ENCODE measurements around the gene OR6J1.
"Not testable (repeated sequence)": the region's sequence is repeated elsewhere in the genome, so short reads cannot be mapped to it uniquely, and the experiment has no call there.

Gene OR6J1

GRCh38 chr14:22644305-22644635 lies at the start of gene OR6J1:
Gene OR6J1, minus strand, starts transcription at chr14:22644352. Its CDS starts 9,541 bp downstream, at chr14:22634811.
- no peak for DNase-seq

- no peak for DNase-seq
These were observed 48.0 kb upstream of the OR6J1 start for GRCh38 chr14:22692194-22692593.

- DNase-seq = no peak
These were observed 47.0 kb upstream of the OR6J1 start for GRCh38 chr14:22691171-22691570.

GRCh38 chr14:22689199-22689598 lies 45.0 kb upstream of the OR6J1 start:
- DNase-seq = no peak

- DNase-seq = not testable (repeated sequence)
These were observed 43.8 kb upstream of the OR6J1 start for GRCh38 chr14:22687969-22688368.

GRCh38 chr14:22686176-22686611 lies 42.0 kb upstream of the OR6J1 start:
- not testable (repeated sequence) for DNase-seq

GRCh38 chr14:22685467-22685866 lies 41.3 kb upstream of the OR6J1 start:
- no peak for DNase-seq

GRCh38 chr14:22683428-22683827 lies 39.3 kb upstream of the OR6J1 start:
- not testable (repeated sequence) for DNase-seq

- no peak for DNase-seq
These were observed 34.1 kb upstream of the OR6J1 start for GRCh38 chr14:22678221-22678620.

- DNase-seq = not testable (repeated sequence)
These were observed 33.4 kb upstream of the OR6J1 start for GRCh38 chr14:22677551-22677950.

GRCh38 chr14:22671622-22672021 lies 27.5 kb upstream of the OR6J1 start:
- no peak for DNase-seq

GRCh38 chr14:22668863-22669262 lies 24.7 kb upstream of the OR6J1 start:
- no peak for DNase-seq

- DNase-seq = no peak
These were observed 24.3 kb upstream of the OR6J1 start for GRCh38 chr14:22668417-22668816.

- DNase-seq = no peak
These were observed 23.7 kb upstream of the OR6J1 start for GRCh38 chr14:22667881-22668280.

- no peak for DNase-seq
These were observed 22.2 kb upstream of the OR6J1 start for GRCh38 chr14:22666203-22666893.

- DNase-seq = no peak
These were observed 20.1 kb upstream of the OR6J1 start for GRCh38 chr14:22664261-22664660.

- DNase-seq = no peak
These were observed 16.5 kb upstream of the OR6J1 start for GRCh38 chr14:22660654-22661053.

GRCh38 chr14:22658946-22659345 lies 14.8 kb upstream of the OR6J1 start:
- no peak for DNase-seq

GRCh38 chr14:22657861-22658260 lies 13.7 kb upstream of the OR6J1 start:
- DNase-seq = no peak

- no peak for DNase-seq
These were observed 13.0 kb upstream of the OR6J1 start for GRCh38 chr14:22656945-22657731.

GRCh38 chr14:22656226-22656625 lies 12.1 kb upstream of the OR6J1 start:
- DNase-seq = no peak

- DNase-seq = peak; percentile 54
These were observed 9.0 kb upstream of the OR6J1 start for GRCh38 chr14:22653012-22653621.

GRCh38 chr14:22651586-22651985 lies 7.4 kb upstream of the OR6J1 start:
- DNase-seq = no peak

GRCh38 chr14:22650960-22651521 lies 6.9 kb upstream of the OR6J1 start:
- DNase-seq = no peak
